ENCODE measurements around the gene FOXN1.
"Not testable (repeated sequence)": the region's sequence is repeated elsewhere in the genome, so short reads cannot be mapped to it uniquely, and the experiment has no call there.

The FOXN1 gene

GRCh38 chr17:28574526-28574925 lies 68.4 kb downstream of the FOXN1 start:
- TF ChIP-seq CTCF (IDR thresholded peaks at IDR 0.05; ENCODE audit: unreplicated experiment in 3 of 3), result no peak
- no peak overlapping the region for H3K27ac Mint-ChIP-seq
- H3K4me3 Mint-ChIP-seq, result peak overlapping the region; percentile 30 to 53 (median 50)

GRCh38 chr17:28575126-28575795 lies 69.1 kb downstream of the FOXN1 start:
- no peak for TF ChIP-seq CTCF (IDR thresholded peaks at IDR 0.05; ENCODE audit: unreplicated experiment in 3 of 3)
- no peak overlapping the region for H3K4me3 Mint-ChIP-seq
- peaks cover 20% of the 10 kb centered on the region for H3K4me1 Mint-ChIP-seq
- H3K9me3 Mint-ChIP-seq, result no peaks in the 10 kb centered on the region
- H3K36me3 Mint-ChIP-seq (ENCODE audit: low read depth), result peaks cover 8% of the 10 kb centered on the region
- no peaks in the 10 kb centered on the region for H3K27me3 Mint-ChIP-seq (ENCODE audit: low read depth)
- H3K27ac Mint-ChIP-seq, result no peak overlapping the region

More at GRCh38 chr17:28574526-28574925, 68.4 kb downstream of the FOXN1 start:
- Mint-ChIP-seq H3K36me3 (ENCODE audit: low read depth) (peaks cover 9% of the 10 kb centered on the region), H3K27me3 (ENCODE audit: low read depth) (no peaks in the 10 kb centered on the region), H3K9me3 (no peaks in the 10 kb centered on the region), H3K4me1 (peaks cover 26% of the 10 kb centered on the region)

- Mint-ChIP-seq H3K36me3 (ENCODE audit: low read depth) (peaks cover 14% of the 10 kb centered on the region), H3K4me1 (peaks cover 14% of the 10 kb centered on the region), H3K4me3 (peak overlapping the region; percentile 47 to 76 (median 58))
- H3K27me3 Mint-ChIP-seq (ENCODE audit: low read depth); H3K9me3 Mint-ChIP-seq; H3K27ac Mint-ChIP-seq: not testable (repeated sequence)
These were observed 69.9 kb downstream of the FOXN1 start for GRCh38 chr17:28576016-28576415.

- TF ChIP-seq CTCF (IDR thresholded peaks at IDR 0.05; ENCODE audit: unreplicated experiment in 3 of 3), result no peak
- no peaks in the 10 kb centered on the region for H3K9me3 Mint-ChIP-seq
- peaks cover 10% of the 10 kb centered on the region for H3K4me1 Mint-ChIP-seq
- H3K36me3 Mint-ChIP-seq (ENCODE audit: low read depth), result peaks cover 14% of the 10 kb centered on the region
- H3K27me3 Mint-ChIP-seq (ENCODE audit: low read depth), result no peaks in the 10 kb centered on the region
- peak within 1 kb of the TSS; percentile 47 to 76 (median 58) for H3K4me3 Mint-ChIP-seq
- no peak within 1 kb of the TSS for H3K27ac Mint-ChIP-seq
These were observed 70.8 kb downstream of the FOXN1 start, which contains the start of gene ALDOC for GRCh38 chr17:28576758-28577465. Gene ALDOC, minus strand, starts transcription at chr17:28576895. Its CDS starts 1,363 bp downstream, at chr17:28575532.

- no peak for TF ChIP-seq CTCF (IDR thresholded peaks at IDR 0.05; ENCODE audit: unreplicated experiment in 3 of 3)
- Mint-ChIP-seq H3K27me3 (ENCODE audit: low read depth) (no peaks in the 10 kb centered on the region), H3K27ac (no peak overlapping the region), H3K9me3 (no peaks in the 10 kb centered on the region), H3K4me1 (peaks cover 5% of the 10 kb centered on the region), H3K4me3 (peak overlapping the region in 1 of 3 experiments; percentile 76), H3K36me3 (ENCODE audit: low read depth) (peaks cover 14% of the 10 kb centered on the region)
These were observed 71.3 kb downstream of the FOXN1 start for GRCh38 chr17:28577466-28577824.

- Mint-ChIP-seq H3K27ac (no peak overlapping the region), H3K9me3 (no peaks in the 10 kb centered on the region), H3K36me3 (ENCODE audit: low read depth) (peaks cover 14% of the 10 kb centered on the region), H3K4me3 (no peak overlapping the region), H3K27me3 (ENCODE audit: low read depth) (no peaks in the 10 kb centered on the region), H3K4me1 (peaks cover 5% of the 10 kb centered on the region)
- TF ChIP-seq CTCF (IDR thresholded peaks at IDR 0.05; ENCODE audit: unreplicated experiment in 3 of 3), result no peak
These were observed 72.4 kb downstream of the FOXN1 start for GRCh38 chr17:28578246-28579195.
